GM12878 (cell line): ENCODE measurements around the gene PRR13. TPM values are rescaled to one million over a fixed set of nuclear protein-coding genes. Genes with fewer than 3 reads are reported as not detected.

Experiments
- CHD1 ChIP-seq: IDR thresholded peaks from 2 replicates; pipeline ENCODE4 v1.6.1; 2012; ENCODE audit warnings: low read depth, low read length, improper control_type of control experiment
- CHD2 ChIP-seq: IDR thresholded peaks from 2 replicates; pipeline ENCODE4 v1.6.1; 2011; ENCODE audit warnings: low read depth, low read length, improper control_type of control experiment, borderline replicate concordance
- HDGF ChIP-seq: fragments of 450-650 bp; IDR thresholded peaks from 2 replicates; pipeline ENCODE4 v1.6.1; 2016; ENCODE audit warnings: antibody characterized with exemption
- LARP7 ChIP-seq: fragments of 450-650 bp; IDR thresholded peaks from 2 replicates; pipeline ENCODE4 v1.6.1; 2017; ENCODE audit warnings: mild to moderate bottlenecking
- MEF2B ChIP-seq: fragments of 450-650 bp; IDR thresholded peaks from 2 replicates; pipeline ENCODE4 v1.6.1; 2018; ENCODE audit warnings: mild to moderate bottlenecking, moderate library complexity; ENCODE audit not compliant: partially characterized antibody, poor library complexity, severe bottlenecking
- MTA2 ChIP-seq: fragments of 450-650 bp; IDR thresholded peaks from 2 replicates; pipeline ENCODE4 v1.6.1; 2016; ENCODE audit warnings: low read depth, mild to moderate bottlenecking, moderate library complexity
- NFYB ChIP-seq: IDR thresholded peaks from 2 replicates; pipeline ENCODE4 v1.6.1; 2011; ENCODE audit warnings: low read depth, mild to moderate bottlenecking, low read length, improper control_type of control experiment, moderate library complexity; ENCODE audit not compliant: insufficient read depth
- SREBF1 ChIP-seq: IDR thresholded peaks from 2 replicates; pipeline ENCODE4 v1.6.1; 2012; ENCODE audit warnings: mild to moderate bottlenecking, low read length
- TCF3 ChIP-seq: IDR thresholded peaks from 2 replicates; pipeline ENCODE4 v1.6.1; 2012; ENCODE audit warnings: low read depth, mild to moderate bottlenecking, low read length, borderline replicate concordance; ENCODE audit not compliant: insufficient read depth
- WRNIP1 ChIP-seq: IDR thresholded peaks from 2 replicates; pipeline ENCODE4 v1.6.1; 2011; ENCODE audit warnings: low read depth, low read length, improper control_type of control experiment, borderline replicate concordance
- ZNF622 ChIP-seq: fragments of 450-650 bp; IDR thresholded peaks from 2 replicates; pipeline ENCODE4 v1.6.1; 2017; ENCODE audit warnings: mild to moderate bottlenecking, inconsistent platforms
- polyA plus RNA-seq, 11 experiments: library from polyadenylated mRNA; depleted of rRNA in 4 of 11; unstranded in 6 of 11; stranded (reverse) in 5 of 11; fragments of >200 nt; fragmentation: Nextera tagmentation in 4 of 11; fragmentation: Illumina TruSeq in 1 of 11; extraction: Ambion mirVana in 4 of 11; extraction: Trizol in 1 of 11; gene quantifications; 1 replicate in 1 of 11; 2 replicates in 10 of 11; pipeline versions ENCODE4 v1.2.1 to v1.2.3, GENCODE V29; 2011 to 2016; ENCODE audit warnings: inconsistent platforms in 2 of 11, missing spikeins in 2 of 11, low read depth in 1 of 11
- total RNA-seq, 4 experiments: library from RNA; depleted of rRNA in 3 of 4; stranded (reverse); fragments of >200 nt in 3 of 4; fragmentation: Illumina TruSeq in 1 of 4; extraction: Trizol in 1 of 4; gene quantifications; 2 replicates each; pipeline versions ENCODE4 v1.2.1 to v1.2.3, GENCODE V29; 2013 to 2021
- TF ChIP-seq, protein P1 (sequence below): IDR thresholded peaks from 2 replicates; pipeline ENCODE4 v1.6.1; 2012; ENCODE audit warnings: improper control_type of control experiment, low read depth, low read length; ENCODE audit not compliant: insufficient replicate concordance
- TF ChIP-seq, protein P2 (sequence below): fragments of 450-650 bp; formaldehyde crosslinking; IDR thresholded peaks from 2 replicates; pipeline ENCODE4 v1.4.0; 2022; ENCODE audit warnings: mild to moderate bottlenecking, moderate library complexity
- TF ChIP-seq, protein P3 (sequence below): IDR thresholded peaks from 2 replicates; pipeline ENCODE4 v1.6.1; 2012; ENCODE audit warnings: low read depth, low read length, improper control_type of control experiment
- TF ChIP-seq, protein P4 (sequence below): IDR thresholded peaks from 2 replicates; pipeline ENCODE4 v1.6.1; 2011; ENCODE audit warnings: low read depth, low read length, improper control_type of control experiment, borderline replicate concordance
- TF ChIP-seq, protein P5 (sequence below): fragments of 450-650 bp; formaldehyde crosslinking; IDR thresholded peaks from 2 replicates; pipeline ENCODE4 v1.5.0; 2022; ENCODE audit warnings: mild to moderate bottlenecking, missing genetic modification characterization

PRR13 gene
- total and polyA plus RNA-seq, 10 of the 15 experiments (the other 5 are each of a cell fraction or from before 2014, with no cell fraction given): 94.2 to 462 (median 276) TPM

DNA sequence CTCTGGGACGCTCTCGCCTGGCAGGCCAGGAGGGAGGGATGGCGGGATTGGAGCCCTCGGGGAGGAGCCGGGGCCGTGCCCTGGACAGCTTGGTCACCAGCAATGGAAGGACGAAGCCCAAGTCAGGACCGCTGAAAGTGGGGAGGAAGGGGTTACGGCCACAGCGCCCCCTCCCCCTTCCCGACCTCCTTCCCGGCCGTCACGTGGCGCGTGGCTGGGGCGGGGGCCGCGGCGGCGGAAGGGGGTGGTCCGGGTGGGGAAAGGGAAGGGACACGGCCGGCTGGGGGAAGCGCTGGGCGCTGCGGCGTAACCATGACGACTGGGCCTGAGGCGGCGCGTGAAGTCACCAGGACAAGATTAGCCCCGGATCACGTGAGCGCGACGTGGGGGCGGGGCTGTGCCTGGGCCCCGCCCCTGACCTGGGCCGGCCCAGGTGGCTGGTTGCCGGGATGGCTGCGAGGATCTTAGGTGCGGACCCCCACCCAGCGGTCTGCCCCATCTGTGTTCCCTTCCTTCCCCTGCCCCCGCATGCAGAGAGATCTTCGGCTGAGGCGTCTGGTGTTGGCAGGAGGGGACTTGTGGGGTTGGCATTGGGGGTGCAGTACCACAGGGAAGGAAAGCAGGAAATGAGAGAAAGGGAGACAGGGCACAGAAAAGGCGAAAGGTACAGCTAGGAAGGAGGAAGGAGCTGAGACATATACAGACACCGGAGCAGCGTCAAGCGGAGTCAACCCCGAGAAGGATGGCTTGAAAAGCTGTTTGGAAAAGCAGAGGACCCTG lies 51.5 kb downstream of the PRR13 start (continued):
- TF ChIP-seq, protein P1, sequence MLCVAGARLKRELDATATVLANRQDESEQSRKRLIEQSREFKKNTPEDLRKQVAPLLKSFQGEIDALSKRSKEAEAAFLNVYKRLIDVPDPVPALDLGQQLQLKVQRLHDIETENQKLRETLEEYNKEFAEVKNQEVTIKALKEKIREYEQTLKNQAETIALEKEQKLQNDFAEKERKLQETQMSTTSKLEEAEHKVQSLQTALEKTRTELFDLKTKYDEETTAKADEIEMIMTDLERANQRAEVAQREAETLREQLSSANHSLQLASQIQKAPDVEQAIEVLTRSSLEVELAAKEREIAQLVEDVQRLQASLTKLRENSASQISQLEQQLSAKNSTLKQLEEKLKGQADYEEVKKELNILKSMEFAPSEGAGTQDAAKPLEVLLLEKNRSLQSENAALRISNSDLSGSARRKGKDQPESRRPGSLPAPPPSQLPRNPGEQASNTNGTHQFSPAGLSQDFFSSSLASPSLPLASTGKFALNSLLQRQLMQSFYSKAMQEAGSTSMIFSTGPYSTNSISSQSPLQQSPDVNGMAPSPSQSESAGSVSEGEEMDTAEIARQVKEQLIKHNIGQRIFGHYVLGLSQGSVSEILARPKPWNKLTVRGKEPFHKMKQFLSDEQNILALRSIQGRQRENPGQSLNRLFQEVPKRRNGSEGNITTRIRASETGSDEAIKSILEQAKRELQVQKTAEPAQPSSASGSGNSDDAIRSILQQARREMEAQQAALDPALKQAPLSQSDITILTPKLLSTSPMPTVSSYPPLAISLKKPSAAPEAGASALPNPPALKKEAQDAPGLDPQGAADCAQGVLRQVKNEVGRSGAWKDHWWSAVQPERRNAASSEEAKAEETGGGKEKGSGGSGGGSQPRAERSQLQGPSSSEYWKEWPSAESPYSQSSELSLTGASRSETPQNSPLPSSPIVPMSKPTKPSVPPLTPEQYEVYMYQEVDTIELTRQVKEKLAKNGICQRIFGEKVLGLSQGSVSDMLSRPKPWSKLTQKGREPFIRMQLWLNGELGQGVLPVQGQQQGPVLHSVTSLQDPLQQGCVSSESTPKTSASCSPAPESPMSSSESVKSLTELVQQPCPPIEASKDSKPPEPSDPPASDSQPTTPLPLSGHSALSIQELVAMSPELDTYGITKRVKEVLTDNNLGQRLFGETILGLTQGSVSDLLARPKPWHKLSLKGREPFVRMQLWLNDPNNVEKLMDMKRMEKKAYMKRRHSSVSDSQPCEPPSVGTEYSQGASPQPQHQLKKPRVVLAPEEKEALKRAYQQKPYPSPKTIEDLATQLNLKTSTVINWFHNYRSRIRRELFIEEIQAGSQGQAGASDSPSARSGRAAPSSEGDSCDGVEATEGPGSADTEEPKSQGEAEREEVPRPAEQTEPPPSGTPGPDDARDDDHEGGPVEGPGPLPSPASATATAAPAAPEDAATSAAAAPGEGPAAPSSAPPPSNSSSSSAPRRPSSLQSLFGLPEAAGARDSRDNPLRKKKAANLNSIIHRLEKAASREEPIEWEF: no peak
- TF ChIP-seq TCF3 (0 out of 2 replicates have a peak, but pooled peaks have one; percentile 56), LARP7 (no peak), HDGF (peak; percentile 71), NFYB (no peak), CHD1 (no peak), CHD2 (peak; percentile 35; the same call in 1 of the 2 replicates), SREBF1 (no peak), MEF2B (peak; percentile 60), WRNIP1 (no peak), ZNF622 (no peak), MTA2 (peak; percentile 31; the same call in 1 of the 2 replicates)
- TF ChIP-seq, protein P2, sequence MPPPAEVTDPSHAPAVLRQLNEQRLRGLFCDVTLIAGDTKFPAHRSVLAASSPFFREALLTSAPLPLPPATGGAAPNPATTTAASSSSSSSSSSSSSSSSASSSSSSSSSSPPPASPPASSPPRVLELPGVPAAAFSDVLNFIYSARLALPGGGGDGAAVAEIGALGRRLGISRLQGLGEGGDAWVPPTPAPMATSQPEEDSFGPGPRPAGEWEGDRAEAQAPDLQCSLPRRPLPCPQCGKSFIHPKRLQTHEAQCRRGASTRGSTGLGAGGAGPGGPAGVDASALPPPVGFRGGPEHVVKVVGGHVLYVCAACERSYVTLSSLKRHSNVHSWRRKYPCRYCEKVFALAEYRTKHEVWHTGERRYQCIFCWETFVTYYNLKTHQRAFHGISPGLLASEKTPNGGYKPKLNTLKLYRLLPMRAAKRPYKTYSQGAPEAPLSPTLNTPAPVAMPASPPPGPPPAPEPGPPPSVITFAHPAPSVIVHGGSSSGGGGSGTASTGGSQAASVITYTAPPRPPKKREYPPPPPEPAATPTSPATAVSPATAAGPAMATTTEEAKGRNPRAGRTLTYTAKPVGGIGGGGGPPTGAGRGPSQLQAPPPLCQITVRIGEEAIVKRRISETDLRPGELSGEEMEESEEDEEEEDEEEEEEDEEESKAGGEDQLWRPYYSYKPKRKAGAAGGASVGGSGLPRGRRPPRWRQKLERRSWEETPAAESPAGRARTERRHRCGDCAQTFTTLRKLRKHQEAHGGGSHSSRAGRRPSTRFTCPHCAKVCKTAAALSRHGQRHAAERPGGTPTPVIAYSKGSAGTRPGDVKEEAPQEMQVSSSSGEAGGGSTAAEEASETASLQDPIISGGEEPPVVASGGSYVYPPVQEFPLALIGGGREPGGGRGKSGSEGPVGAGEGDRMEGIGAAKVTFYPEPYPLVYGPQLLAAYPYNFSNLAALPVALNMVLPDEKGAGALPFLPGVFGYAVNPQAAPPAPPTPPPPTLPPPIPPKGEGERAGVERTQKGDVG: no peak
- TF ChIP-seq, protein P3, sequence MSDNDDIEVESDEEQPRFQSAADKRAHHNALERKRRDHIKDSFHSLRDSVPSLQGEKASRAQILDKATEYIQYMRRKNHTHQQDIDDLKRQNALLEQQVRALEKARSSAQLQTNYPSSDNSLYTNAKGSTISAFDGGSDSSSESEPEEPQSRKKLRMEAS: peak; percentile 92
- TF ChIP-seq, protein P4, sequence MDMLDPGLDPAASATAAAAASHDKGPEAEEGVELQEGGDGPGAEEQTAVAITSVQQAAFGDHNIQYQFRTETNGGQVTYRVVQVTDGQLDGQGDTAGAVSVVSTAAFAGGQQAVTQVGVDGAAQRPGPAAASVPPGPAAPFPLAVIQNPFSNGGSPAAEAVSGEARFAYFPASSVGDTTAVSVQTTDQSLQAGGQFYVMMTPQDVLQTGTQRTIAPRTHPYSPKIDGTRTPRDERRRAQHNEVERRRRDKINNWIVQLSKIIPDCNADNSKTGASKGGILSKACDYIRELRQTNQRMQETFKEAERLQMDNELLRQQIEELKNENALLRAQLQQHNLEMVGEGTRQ: peak; percentile 87
- TF ChIP-seq, protein P5, sequence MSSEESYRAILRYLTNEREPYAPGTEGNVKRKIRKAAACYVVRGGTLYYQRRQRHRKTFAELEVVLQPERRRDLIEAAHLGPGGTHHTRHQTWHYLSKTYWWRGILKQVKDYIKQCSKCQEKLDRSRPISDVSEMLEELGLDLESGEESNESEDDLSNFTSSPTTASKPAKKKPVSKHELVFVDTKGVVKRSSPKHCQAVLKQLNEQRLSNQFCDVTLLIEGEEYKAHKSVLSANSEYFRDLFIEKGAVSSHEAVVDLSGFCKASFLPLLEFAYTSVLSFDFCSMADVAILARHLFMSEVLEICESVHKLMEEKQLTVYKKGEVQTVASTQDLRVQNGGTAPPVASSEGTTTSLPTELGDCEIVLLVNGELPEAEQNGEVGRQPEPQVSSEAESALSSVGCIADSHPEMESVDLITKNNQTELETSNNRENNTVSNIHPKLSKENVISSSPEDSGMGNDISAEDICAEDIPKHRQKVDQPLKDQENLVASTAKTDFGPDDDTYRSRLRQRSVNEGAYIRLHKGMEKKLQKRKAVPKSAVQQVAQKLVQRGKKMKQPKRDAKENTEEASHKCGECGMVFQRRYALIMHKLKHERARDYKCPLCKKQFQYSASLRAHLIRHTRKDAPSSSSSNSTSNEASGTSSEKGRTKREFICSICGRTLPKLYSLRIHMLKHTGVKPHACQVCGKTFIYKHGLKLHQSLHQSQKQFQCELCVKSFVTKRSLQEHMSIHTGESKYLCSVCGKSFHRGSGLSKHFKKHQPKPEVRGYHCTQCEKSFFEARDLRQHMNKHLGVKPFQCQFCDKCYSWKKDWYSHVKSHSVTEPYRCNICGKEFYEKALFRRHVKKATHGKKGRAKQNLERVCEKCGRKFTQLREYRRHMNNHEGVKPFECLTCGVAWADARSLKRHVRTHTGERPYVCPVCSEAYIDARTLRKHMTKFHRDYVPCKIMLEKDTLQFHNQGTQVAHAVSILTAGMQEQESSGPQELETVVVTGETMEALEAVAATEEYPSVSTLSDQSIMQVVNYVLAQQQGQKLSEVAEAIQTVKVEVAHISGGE (CRISPR knock-in tag): no peak
